Measurements from ENCODE around the gene BTN1A1.

The BTN1A1 gene

DNA sequence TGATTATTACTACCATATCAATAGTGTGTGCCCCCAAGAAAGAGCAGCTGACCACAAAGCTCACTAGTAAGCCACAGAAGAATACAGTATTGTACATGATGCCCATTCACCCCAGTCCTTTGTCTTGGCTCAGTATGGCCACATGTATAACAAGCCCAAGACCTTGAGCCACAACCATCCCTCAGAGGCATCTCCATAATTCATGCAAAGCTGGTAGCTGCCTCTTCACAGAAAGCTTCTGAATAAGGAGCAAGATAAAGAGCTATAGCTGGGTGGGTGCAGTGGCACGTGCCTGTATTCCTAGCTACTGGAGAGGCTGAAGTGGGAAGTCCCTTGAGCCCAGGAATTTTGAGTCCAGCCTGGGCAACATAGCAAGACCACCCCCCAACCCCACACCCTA lies 4.8 kb upstream of the BTN1A1 start:
- Histone ChIP-seq H3K9ac (ENCODE audit: low read length) (no peak overlapping the region), H3K4me2 (ENCODE audit: low read depth, low read length) (no peak overlapping the region), H3K27ac (ENCODE audit: low read length) (no peak overlapping the region), H3K4me3 (ENCODE audit: low read length) (no peak overlapping the region), H3K9me2 (replicated peaks; ENCODE audit: insufficient read depth, low read length) (no peaks in the 10 kb centered on the region), H3F3A (ENCODE audit: insufficient read depth, low read length) (no peaks in the 10 kb centered on the region), H3K4me1 (ENCODE audit: low read length) (peaks cover 23% of the 10 kb centered on the region), H3K79me2 (ENCODE audit: low read length) (no peaks in the 10 kb centered on the region), H4K20me1 (ENCODE audit: insufficient read depth, low read length) (no peaks in the 10 kb centered on the region), H3K9me3 (replicated peaks; ENCODE audit: insufficient read depth, low read length) (no peaks in the 10 kb centered on the region), H2AFZ (ENCODE audit: low read length) (no peak overlapping the region), H3K36me3 (replicated peaks; ENCODE audit: insufficient read depth, low read length) (no peaks in the 10 kb centered on the region), H3K27me3 (replicated peaks; ENCODE audit: insufficient read depth, low read length) (no peaks in the 10 kb centered on the region)
- no peak for DNase-seq
- TF ChIP-seq EZH2 (optimal IDR thresholded peaks at IDR 0.05; ENCODE audit: low read depth, low read length), result no peak
- no peak for TF ChIP-seq EZH2phosphoT487 (IDR thresholded peaks at IDR 0.05; ENCODE audit: low read length)
- TF ChIP-seq, protein P1, sequence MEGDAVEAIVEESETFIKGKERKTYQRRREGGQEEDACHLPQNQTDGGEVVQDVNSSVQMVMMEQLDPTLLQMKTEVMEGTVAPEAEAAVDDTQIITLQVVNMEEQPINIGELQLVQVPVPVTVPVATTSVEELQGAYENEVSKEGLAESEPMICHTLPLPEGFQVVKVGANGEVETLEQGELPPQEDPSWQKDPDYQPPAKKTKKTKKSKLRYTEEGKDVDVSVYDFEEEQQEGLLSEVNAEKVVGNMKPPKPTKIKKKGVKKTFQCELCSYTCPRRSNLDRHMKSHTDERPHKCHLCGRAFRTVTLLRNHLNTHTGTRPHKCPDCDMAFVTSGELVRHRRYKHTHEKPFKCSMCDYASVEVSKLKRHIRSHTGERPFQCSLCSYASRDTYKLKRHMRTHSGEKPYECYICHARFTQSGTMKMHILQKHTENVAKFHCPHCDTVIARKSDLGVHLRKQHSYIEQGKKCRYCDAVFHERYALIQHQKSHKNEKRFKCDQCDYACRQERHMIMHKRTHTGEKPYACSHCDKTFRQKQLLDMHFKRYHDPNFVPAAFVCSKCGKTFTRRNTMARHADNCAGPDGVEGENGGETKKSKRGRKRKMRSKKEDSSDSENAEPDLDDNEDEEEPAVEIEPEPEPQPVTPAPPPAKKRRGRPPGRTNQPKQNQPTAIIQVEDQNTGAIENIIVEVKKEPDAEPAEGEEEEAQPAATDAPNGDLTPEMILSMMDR (IDR thresholded peaks at IDR 0.05; ENCODE audit: low read length), result no peak

DNA sequence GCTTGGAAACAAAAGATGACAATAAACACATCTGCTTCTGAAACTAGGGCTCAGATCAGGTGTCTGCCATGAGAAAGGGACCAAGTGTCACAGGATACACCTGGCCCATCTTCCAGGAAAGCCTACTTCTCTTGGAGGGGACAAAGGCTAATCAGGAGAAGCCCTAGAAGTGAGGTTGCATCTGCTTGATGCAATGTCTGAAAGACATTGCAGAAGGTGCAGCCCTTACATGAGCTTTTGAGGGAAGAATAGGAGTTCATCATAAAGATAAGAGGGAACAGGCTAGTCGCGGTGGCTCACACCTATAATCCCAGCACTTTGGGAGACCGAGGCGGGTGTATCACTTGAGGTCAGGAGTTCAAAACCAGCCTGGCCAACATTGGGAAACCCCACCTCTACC lies 2.5 kb upstream of the BTN1A1 start:
- H3K27ac ChIP-seq (ENCODE audit: low read length), result no peak overlapping the region; the same call in 1 of the 2 replicates
- H3K4me2 ChIP-seq (ENCODE audit: low read depth, low read length), result no peak overlapping the region
- no peaks in the 10 kb centered on the region for H3K79me2 ChIP-seq (ENCODE audit: low read length)
- H3K4me1 ChIP-seq (ENCODE audit: low read length), result peaks cover 22% of the 10 kb centered on the region
- no peak overlapping the region for H3K9ac ChIP-seq (ENCODE audit: low read length)
- no peaks in the 10 kb centered on the region for H3K36me3 ChIP-seq (replicated peaks; ENCODE audit: insufficient read depth, low read length)
- H3K9me3 ChIP-seq (replicated peaks; ENCODE audit: insufficient read depth, low read length), result no peaks in the 10 kb centered on the region
- no peak overlapping the region for H3K4me3 ChIP-seq (ENCODE audit: low read length)
- H4K20me1 ChIP-seq (ENCODE audit: insufficient read depth, low read length), result no peaks in the 10 kb centered on the region
- no peaks in the 10 kb centered on the region for H3K9me2 ChIP-seq (replicated peaks; ENCODE audit: insufficient read depth, low read length)
- no peaks in the 10 kb centered on the region for H3F3A ChIP-seq (ENCODE audit: insufficient read depth, low read length)
- no peak for DNase-seq
- TF ChIP-seq EZH2phosphoT487 (IDR thresholded peaks at IDR 0.05; ENCODE audit: low read length), result no peak
- TF ChIP-seq, protein P1 (IDR thresholded peaks at IDR 0.05; ENCODE audit: low read length), result no peak
- TF ChIP-seq EZH2 (optimal IDR thresholded peaks at IDR 0.05; ENCODE audit: low read depth, low read length), result no peak
- no peaks in the 10 kb centered on the region for H3K27me3 ChIP-seq (replicated peaks; ENCODE audit: insufficient read depth, low read length)
- no peak overlapping the region for H2AFZ ChIP-seq (ENCODE audit: low read length)

DNA sequence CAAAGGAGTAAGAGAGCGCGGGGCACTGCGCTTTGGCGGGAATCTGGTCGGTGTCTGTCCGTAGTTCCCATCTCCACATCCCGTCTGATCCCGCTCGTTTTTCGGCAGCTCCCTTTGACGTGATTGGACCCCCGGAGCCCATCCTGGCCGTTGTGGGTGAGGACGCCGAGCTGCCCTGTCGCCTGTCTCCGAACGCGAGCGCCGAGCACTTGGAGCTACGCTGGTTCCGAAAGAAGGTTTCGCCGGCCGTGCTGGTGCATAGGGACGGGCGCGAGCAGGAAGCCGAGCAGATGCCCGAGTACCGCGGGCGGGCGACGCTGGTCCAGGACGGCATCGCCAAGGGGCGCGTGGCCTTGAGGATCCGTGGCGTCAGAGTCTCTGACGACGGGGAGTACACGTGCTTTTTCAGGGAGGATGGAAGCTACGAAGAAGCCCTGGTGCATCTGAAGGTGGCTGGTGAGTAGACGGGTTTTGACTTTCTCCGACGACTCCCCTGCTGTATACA lies 1.4 kb downstream of the BTN1A1 start:
- Histone ChIP-seq H3K9me3 (replicated peaks; ENCODE audit: insufficient read depth, low read length) (no peaks in the 10 kb centered on the region), H3K9ac (ENCODE audit: low read length) (no peak overlapping the region), H3K27me3 (replicated peaks; ENCODE audit: insufficient read depth, low read length) (no peaks in the 10 kb centered on the region), H3F3A (ENCODE audit: insufficient read depth, low read length) (no peaks in the 10 kb centered on the region), H3K36me3 (replicated peaks; ENCODE audit: insufficient read depth, low read length) (no peaks in the 10 kb centered on the region), H4K20me1 (ENCODE audit: insufficient read depth, low read length) (no peaks in the 10 kb centered on the region), H2AFZ (ENCODE audit: low read length) (peak overlapping the region; percentile 27; the same call in 1 of the 2 replicates), H3K9me2 (replicated peaks; ENCODE audit: insufficient read depth, low read length) (no peaks in the 10 kb centered on the region), H3K4me3 (ENCODE audit: low read length) (0 out of 2 replicates have a peak overlapping the region, but pooled peaks have one; percentile 10), H3K27ac (ENCODE audit: low read length) (no peak overlapping the region), H3K4me1 (ENCODE audit: low read length) (peaks cover 7% of the 10 kb centered on the region), H3K79me2 (ENCODE audit: low read length) (no peaks in the 10 kb centered on the region), H3K4me2 (ENCODE audit: low read depth, low read length) (peak overlapping the region; percentile 12; the same call in 1 of the 2 replicates)
- DNase-seq, result no peak
- TF ChIP-seq EZH2phosphoT487 (IDR thresholded peaks at IDR 0.05; ENCODE audit: low read length) (no peak), EZH2 (optimal IDR thresholded peaks at IDR 0.05; ENCODE audit: low read depth, low read length) (no peak)
- TF ChIP-seq, protein P1 (IDR thresholded peaks at IDR 0.05; ENCODE audit: low read length), result no peak

All from MM.1S (cell line).